ENCODE measurements around the gene LHB. TPM values are rescaled to one million over a fixed set of nuclear protein-coding genes. Genes with fewer than 3 reads are reported as not detected.
A peak's percentile ranks its signal among the peaks of the same experiment; 100 is the strongest.
"Not testable (repeated sequence)": the region's sequence is repeated elsewhere in the genome, so short reads cannot be mapped to it uniquely, and the experiment has no call there.

The LHB gene
- total RNA-seq, 4 donors from 2014 or later = 2.6 TPM; not detected in 3

- H3K9me3 ChIP-seq; H3K27ac ChIP-seq; DNase-seq (ENCODE audit: low spot score in 2 of 2); H3K4me1 ChIP-seq; H3K36me3 ChIP-seq; H3K27me3 ChIP-seq; H3K4me3 ChIP-seq: not testable (repeated sequence)
- WGBS, 2 donors = 45 to 61% methylated on average over 18 of the region's 18 CpGs
- peak in 1 of 5 experiments; percentile 5 for TF ChIP-seq CTCF (IDR thresholded peaks at IDR 0.05)
These were observed 19.9 kb upstream of the LHB start, which contains the start of gene CGB1 for GRCh38 chr19:49036815-49037214. TSS of gene CGB1 (minus strand) at chr19:49036895. CDS start at chr19:49036711, 184 bp downstream.

- H3K4me1 ChIP-seq; H3K9me3 ChIP-seq; H3K27ac ChIP-seq; DNase-seq (ENCODE audit: low spot score in 2 of 2); H3K36me3 ChIP-seq; H3K4me3 ChIP-seq; H3K27me3 ChIP-seq: not testable (repeated sequence)
- TF ChIP-seq CTCF (IDR thresholded peaks at IDR 0.05) = peak in 2 of 5 experiments; percentile 6 to 9
- WGBS, 2 donors = 15 to 28% methylated on average over 26 to 27 of the region's 28 CpGs
These were observed 14.9 kb upstream of the LHB start, which contains the start of gene CGB2 for GRCh38 chr19:49031642-49032301. TSS of gene CGB2 (plus strand) at chr19:49031890. CDS start at chr19:49032096, 206 bp downstream.

- H3K27ac ChIP-seq; DNase-seq (ENCODE audit: low spot score in 2 of 2); H3K36me3 ChIP-seq; H3K4me1 ChIP-seq; H3K4me3 ChIP-seq; H3K9me3 ChIP-seq; H3K27me3 ChIP-seq: not testable (repeated sequence)
- 89 to 94% methylated on average over 6 to 7 of the region's 8 CpGs for WGBS, 2 donors
These were observed 13.4 kb upstream of the LHB start for GRCh38 chr19:49030323-49030722.

- not testable (repeated sequence) for H3K4me1 ChIP-seq; H3K27ac ChIP-seq; H3K27me3 ChIP-seq; H3K9me3 ChIP-seq; DNase-seq (ENCODE audit: low spot score in 2 of 2); H3K4me3 ChIP-seq; H3K36me3 ChIP-seq
- WGBS, 2 donors = 78 to 88% methylated on average over 14 of the region's 14 CpGs
These were observed 12.9 kb upstream of the LHB start for GRCh38 chr19:49029749-49030148.

- H3K9me3 ChIP-seq; H3K4me1 ChIP-seq; H3K36me3 ChIP-seq; H3K4me3 ChIP-seq; H3K27ac ChIP-seq; DNase-seq (ENCODE audit: low spot score in 2 of 2); H3K27me3 ChIP-seq: not testable (repeated sequence)
- 77 to 79% methylated on average over 9 of the region's 9 CpGs for WGBS, 2 donors
These were observed 11.8 kb upstream of the LHB start for GRCh38 chr19:49028686-49029085.

- H3K4me1 ChIP-seq; H3K27ac ChIP-seq; DNase-seq (ENCODE audit: low spot score in 2 of 2); H3K4me3 ChIP-seq; H3K9me3 ChIP-seq; H3K36me3 ChIP-seq: not testable (repeated sequence)
- H3K27me3 ChIP-seq = peaks cover 0 to 18% of the 10 kb centered on the region in 2 donors
- 79 to 83% methylated on average over 9 to 22 of the region's 23 CpGs for WGBS, 2 donors
These were observed 8.7 kb upstream of the LHB start for GRCh38 chr19:49025599-49025998.

- DNase-seq (ENCODE audit: low spot score in 2 of 2); H3K4me3 ChIP-seq; H3K4me1 ChIP-seq; H3K9me3 ChIP-seq; H3K27ac ChIP-seq; H3K36me3 ChIP-seq: not testable (repeated sequence)
- 87% methylated on average over 4 of the region's 6 CpGs; no CpG with 5 or more reads in 1 of the 2 donors for WGBS, 2 donors
- peaks cover 0 to 23% of the 10 kb centered on the region in 2 donors for H3K27me3 ChIP-seq
These were observed 8.2 kb upstream of the LHB start for GRCh38 chr19:49025088-49025487.

- 54 to 100% methylated on average over 1 to 9 of the region's 15 CpGs for WGBS, 2 donors
- H3K9me3 ChIP-seq; H3K27ac ChIP-seq; H3K4me3 ChIP-seq; H3K4me1 ChIP-seq; DNase-seq (ENCODE audit: low spot score in 2 of 2); H3K36me3 ChIP-seq: not testable (repeated sequence)
- H3K27me3 ChIP-seq = peaks cover 0 to 31% of the 10 kb centered on the region in 2 donors
These were observed 7.3 kb upstream of the LHB start, which contains the start of gene CGB3 for GRCh38 chr19:49024233-49024632. TSS of gene CGB3 (minus strand) at chr19:49024333. CDS start at chr19:49023971, 362 bp downstream.
